ENCODE measurements around the gene ZSCAN31. TPM values are rescaled to one million over a fixed set of nuclear protein-coding genes. Genes with fewer than 3 reads are reported as not detected.
A peak's percentile ranks its signal among the peaks of the same experiment; 100 is the strongest.

Gene ZSCAN31
- total and polyA plus RNA-seq, 9 of the 15 experiments (the other 6 are each of a cell fraction or from before 2014, with no cell fraction given): 3.9 to 12.1 (median 7.0) TPM

DNA sequence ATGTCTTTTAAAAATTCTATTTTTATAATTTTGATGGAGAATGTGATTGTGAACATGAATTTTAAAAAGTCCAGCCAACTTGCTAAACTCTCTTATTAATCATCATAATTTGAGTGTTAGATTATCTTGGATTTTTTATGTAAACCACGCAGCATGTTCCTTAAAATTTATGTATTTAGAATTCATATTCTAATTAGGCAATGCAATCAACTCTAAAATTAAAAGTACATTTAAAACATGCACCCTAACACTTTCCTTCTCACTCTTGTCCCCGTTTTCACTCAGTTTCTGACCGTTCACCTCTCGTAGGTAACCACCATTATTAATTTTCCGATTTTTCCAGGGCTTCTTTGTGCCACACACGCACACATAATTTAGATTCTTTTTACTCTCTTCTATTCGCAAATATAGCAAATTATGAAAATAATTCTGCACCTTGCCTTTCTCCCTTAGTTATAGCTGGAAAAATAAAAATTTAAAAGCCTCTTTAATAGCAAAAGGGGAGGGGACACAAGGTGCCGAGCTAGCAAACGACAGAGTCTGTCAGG, 13.5 kb upstream of the ZSCAN31 start (continued):
- 0 out of 2 replicates have a peak, but pooled peaks have one; percentile 20 for TF ChIP-seq THRAP3 (IDR thresholded peaks at IDR 0.05; ENCODE audit: borderline replicate concordance)
- TF ChIP-seq KDM5B (IDR thresholded peaks at IDR 0.05; ENCODE audit: insufficient replicate concordance, low read depth, low read length): no peak
- TF ChIP-seq NCOA2 (IDR thresholded peaks at IDR 0.05; ENCODE audit: partially characterized antibody in 2 of 2): no peak
- TF ChIP-seq, protein P1, sequence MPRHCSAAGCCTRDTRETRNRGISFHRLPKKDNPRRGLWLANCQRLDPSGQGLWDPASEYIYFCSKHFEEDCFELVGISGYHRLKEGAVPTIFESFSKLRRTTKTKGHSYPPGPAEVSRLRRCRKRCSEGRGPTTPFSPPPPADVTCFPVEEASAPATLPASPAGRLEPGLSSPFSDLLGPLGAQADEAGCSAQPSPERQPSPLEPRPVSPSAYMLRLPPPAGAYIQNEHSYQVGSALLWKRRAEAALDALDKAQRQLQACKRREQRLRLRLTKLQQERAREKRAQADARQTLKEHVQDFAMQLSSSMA (CRISPR knock-in tag; IDR thresholded peaks at IDR 0.05): no peak
- TF ChIP-seq BACH1 (tag; IDR thresholded peaks at IDR 0.05): no peak
- TF ChIP-seq PPARD (CRISPR knock-in tag; IDR thresholded peaks at IDR 0.05): no peak
- TF ChIP-seq NR2C2 (CRISPR knock-in tag; IDR thresholded peaks at IDR 0.05): no peak
- TF ChIP-seq NR2C2 (tag; IDR thresholded peaks at IDR 0.05): no peak
- TF ChIP-seq NFYB (IDR thresholded peaks at IDR 0.05; ENCODE audit: extremely low read depth, insufficient read length): no peak
- no peak for TF ChIP-seq IRF2 (CRISPR knock-in tag; IDR thresholded peaks at IDR 0.05)
- TF ChIP-seq HEY1 (CRISPR knock-in tag; IDR thresholded peaks at IDR 0.05; ENCODE audit: borderline replicate concordance): no peak
- TF ChIP-seq, protein P2, sequence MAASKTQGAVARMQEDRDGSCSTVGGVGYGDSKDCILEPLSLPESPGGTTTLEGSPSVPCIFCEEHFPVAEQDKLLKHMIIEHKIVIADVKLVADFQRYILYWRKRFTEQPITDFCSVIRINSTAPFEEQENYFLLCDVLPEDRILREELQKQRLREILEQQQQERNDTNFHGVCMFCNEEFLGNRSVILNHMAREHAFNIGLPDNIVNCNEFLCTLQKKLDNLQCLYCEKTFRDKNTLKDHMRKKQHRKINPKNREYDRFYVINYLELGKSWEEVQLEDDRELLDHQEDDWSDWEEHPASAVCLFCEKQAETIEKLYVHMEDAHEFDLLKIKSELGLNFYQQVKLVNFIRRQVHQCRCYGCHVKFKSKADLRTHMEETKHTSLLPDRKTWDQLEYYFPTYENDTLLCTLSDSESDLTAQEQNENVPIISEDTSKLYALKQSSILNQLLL (CRISPR knock-in tag; IDR thresholded peaks at IDR 0.05; ENCODE audit: borderline replicate concordance): no peak
- TF ChIP-seq EGR1 (conservative IDR thresholded peaks at IDR 0.05): no peak
- no peak for TF ChIP-seq NBN (IDR thresholded peaks at IDR 0.05; ENCODE audit: low read depth)
- TF ChIP-seq CBX2 (IDR thresholded peaks at IDR 0.05; ENCODE audit: insufficient read depth, low read length, poor library complexity, severe bottlenecking): no peak
- TF ChIP-seq GATAD2B (IDR thresholded peaks at IDR 0.05; ENCODE audit: borderline replicate concordance): peak; percentile 61; the same call in 1 of the 2 replicates
- no peak for TF ChIP-seq ZSCAN29 (IDR thresholded peaks at IDR 0.05)
- TF ChIP-seq SMAD4 (CRISPR knock-in tag; conservative IDR thresholded peaks at IDR 0.05): no peak
- no peak for TF ChIP-seq CBFA2T3 (IDR thresholded peaks at IDR 0.05)
- TF ChIP-seq, protein P3, sequence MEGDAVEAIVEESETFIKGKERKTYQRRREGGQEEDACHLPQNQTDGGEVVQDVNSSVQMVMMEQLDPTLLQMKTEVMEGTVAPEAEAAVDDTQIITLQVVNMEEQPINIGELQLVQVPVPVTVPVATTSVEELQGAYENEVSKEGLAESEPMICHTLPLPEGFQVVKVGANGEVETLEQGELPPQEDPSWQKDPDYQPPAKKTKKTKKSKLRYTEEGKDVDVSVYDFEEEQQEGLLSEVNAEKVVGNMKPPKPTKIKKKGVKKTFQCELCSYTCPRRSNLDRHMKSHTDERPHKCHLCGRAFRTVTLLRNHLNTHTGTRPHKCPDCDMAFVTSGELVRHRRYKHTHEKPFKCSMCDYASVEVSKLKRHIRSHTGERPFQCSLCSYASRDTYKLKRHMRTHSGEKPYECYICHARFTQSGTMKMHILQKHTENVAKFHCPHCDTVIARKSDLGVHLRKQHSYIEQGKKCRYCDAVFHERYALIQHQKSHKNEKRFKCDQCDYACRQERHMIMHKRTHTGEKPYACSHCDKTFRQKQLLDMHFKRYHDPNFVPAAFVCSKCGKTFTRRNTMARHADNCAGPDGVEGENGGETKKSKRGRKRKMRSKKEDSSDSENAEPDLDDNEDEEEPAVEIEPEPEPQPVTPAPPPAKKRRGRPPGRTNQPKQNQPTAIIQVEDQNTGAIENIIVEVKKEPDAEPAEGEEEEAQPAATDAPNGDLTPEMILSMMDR (IDR thresholded peaks at IDR 0.05 in 2 of 3, conservative IDR thresholded peaks at IDR 0.05 in 1 of 3; ENCODE audit: insufficient read depth in 2 of 3, low read depth in 1 of 3, low read length in 3 of 3): no peak

Data from K562 (cell line).